DOHH2 (cell line): ENCODE measurements around the gene ANXA6.

ENCODE experiments used
- H3F3A ChIP-seq: fragments of 200-600 bp; sonication (generic), shearing (Covaris generic); 2 replicates; pipeline ENCODE4 v1.6.0; 2016; ENCODE audit warnings: antibody characterized with exemption, mild to moderate bottlenecking; ENCODE audit not compliant: control insufficient read depth, insufficient read depth
- H3K27ac ChIP-seq: fragments of 200-600 bp; sonication (generic); 2 replicates; pipeline ENCODE4 v1.5.1; 2014; ENCODE audit warnings: low read depth, mild to moderate bottlenecking, low read length, moderate library complexity
- H3K27me3 ChIP-seq: fragments of 200-600 bp; sonication (generic); 2 replicates; pipeline ENCODE4 v1.6.1; 2014; ENCODE audit warnings: mild to moderate bottlenecking, low read length, mixed read lengths; ENCODE audit not compliant: control insufficient read depth
- H3K36me3 ChIP-seq: fragments of 200-600 bp; sonication (generic); 2 replicates; pipeline ENCODE4 v1.6.1; 2014; ENCODE audit warnings: mild to moderate bottlenecking, low read length, moderate library complexity, mixed read lengths; ENCODE audit not compliant: control insufficient read depth
- H3K4me1 ChIP-seq: fragments of 200-600 bp; sonication (generic); 2 replicates; pipeline ENCODE4 v1.6.1; 2014; ENCODE audit warnings: mild to moderate bottlenecking, low read length, mixed read lengths; ENCODE audit not compliant: control insufficient read depth
- H3K4me2 ChIP-seq: fragments of 200-600 bp; sonication (generic); 2 replicates; pipeline ENCODE4 v1.6.0; 2014; ENCODE audit warnings: mild to moderate bottlenecking, low read length, moderate library complexity
- H3K4me3 ChIP-seq: fragments of 200-600 bp; sonication (generic); 2 replicates; pipeline ENCODE4 v1.5.1; 2014; ENCODE audit warnings: mild to moderate bottlenecking, low read length, mixed read lengths
- H3K79me2 ChIP-seq: fragments of 200-600 bp; sonication (generic); 2 replicates; pipeline ENCODE4 v1.6.1; 2014; ENCODE audit warnings: mild to moderate bottlenecking, low read length, mixed read lengths; ENCODE audit not compliant: control insufficient read depth
- H3K9me2 ChIP-seq: fragments of 200-600 bp; sonication (generic); replicated peaks from 2 replicates; pipeline ENCODE4 v1.6.1; 2014; ENCODE audit warnings: mild to moderate bottlenecking, low read length, mixed read lengths; ENCODE audit not compliant: control insufficient read depth
- H3K9me3 ChIP-seq: fragments of 200-600 bp; sonication (generic); 2 replicates; pipeline ENCODE4 v1.6.1; 2014; ENCODE audit warnings: antibody characterized with exemption, low read length, mixed read lengths; ENCODE audit not compliant: control insufficient read depth, insufficient read depth
- H4K20me1 ChIP-seq: fragments of 200-600 bp; sonication (generic); 2 replicates; pipeline ENCODE4 v1.6.0; 2014; ENCODE audit warnings: low read depth, mild to moderate bottlenecking, antibody characterized with exemption, low read length, moderate library complexity; ENCODE audit not compliant: control insufficient read depth, insufficient read depth
- CTCF ChIP-seq: fragments of 200-600 bp; sonication (generic); IDR thresholded peaks from one replicate; pipeline ENCODE4 v1.5.1; 2014; ENCODE audit warnings: antibody characterized with exemption, mild to moderate bottlenecking, low read depth, low read length; ENCODE audit not compliant: poor library complexity, severe bottlenecking
- EZH2phosphoT487 ChIP-seq: fragments of 200-600 bp; sonication (generic); IDR thresholded peaks from 2 replicates; pipeline ENCODE4 v1.6.1; 2017; ENCODE audit warnings: borderline replicate concordance, mild to moderate bottlenecking, antibody characterized with exemption, low read length, moderate library complexity, mixed read lengths

The ANXA6 gene

GRCh38 chr5:151113651-151114050 is 43.9 kb downstream of the ANXA6 start:
- H3K36me3 ChIP-seq, result no peaks in the 10 kb centered on the region
- H3K4me1 ChIP-seq, result peaks cover 17% of the 10 kb centered on the region
- H3K9me2 ChIP-seq, result no peaks in the 10 kb centered on the region
- no peaks in the 10 kb centered on the region for H3K27me3 ChIP-seq
- H3F3A ChIP-seq, result no peaks in the 10 kb centered on the region
- no peaks in the 10 kb centered on the region for H3K79me2 ChIP-seq
- no peak overlapping the region for H3K27ac ChIP-seq
- no peaks in the 10 kb centered on the region for H3K9me3 ChIP-seq
- no peak overlapping the region for H3K4me3 ChIP-seq
- TF ChIP-seq CTCF (no peak), EZH2phosphoT487 (no peak)
- no peak overlapping the region for H3K4me2 ChIP-seq
- no peaks in the 10 kb centered on the region for H4K20me1 ChIP-seq

- Histone ChIP-seq H3K27ac (no peak overlapping the region), H3K4me2 (peak overlapping the region; percentile 51), H3K9me3 (no peaks in the 10 kb centered on the region), H3K79me2 (no peaks in the 10 kb centered on the region), H3F3A (no peaks in the 10 kb centered on the region), H3K4me1 (peaks cover 17% of the 10 kb centered on the region), H3K9me2 (no peaks in the 10 kb centered on the region), H4K20me1 (no peaks in the 10 kb centered on the region), H3K4me3 (no peak overlapping the region), H3K27me3 (no peaks in the 10 kb centered on the region), H3K36me3 (no peaks in the 10 kb centered on the region)
- TF ChIP-seq CTCF (no peak), EZH2phosphoT487 (no peak)
Observed at GRCh38 chr5:151110992-151111391, 46.6 kb downstream of the ANXA6 start.

- Histone ChIP-seq H3K36me3 (no peaks in the 10 kb centered on the region), H3K27ac (no peak overlapping the region), H3K4me1 (peaks cover 17% of the 10 kb centered on the region)
Observed at GRCh38 chr5:151110122-151110681, 47.4 kb downstream of the ANXA6 start.

More at GRCh38 chr5:151110122-151110681, 47.4 kb downstream of the ANXA6 start:
- H3F3A ChIP-seq, result no peaks in the 10 kb centered on the region
- no peak for TF ChIP-seq CTCF
- TF ChIP-seq EZH2phosphoT487, result no peak
- no peak overlapping the region for H3K4me3 ChIP-seq
- H3K9me2 ChIP-seq, result no peaks in the 10 kb centered on the region
- H3K9me3 ChIP-seq, result no peaks in the 10 kb centered on the region
- H4K20me1 ChIP-seq, result no peaks in the 10 kb centered on the region
- H3K79me2 ChIP-seq, result no peaks in the 10 kb centered on the region
- no peaks in the 10 kb centered on the region for H3K27me3 ChIP-seq
- H3K4me2 ChIP-seq, result peak overlapping the region; percentile 51; the same call in 1 of the 2 replicates
